GM12878 (cell line): ENCODE measurements around the gene DLX5. TPM values are rescaled to one million over a fixed set of nuclear protein-coding genes. Genes with fewer than 3 reads are reported as not detected.

Source experiments
- ATAC-seq: fragments of 200-7000 bp; cut with Tn5 transposase; 3 replicates; pipeline ENCODE4 v1.9.1; 2020; ENCODE audit warnings: mild to moderate bottlenecking, moderate library complexity
- BruUV-seq: library from RNA; stranded (reverse); fragments of 400-500 nt; replicated peaks from 2 replicates; lab custom pipeline; 2021; lab: Mats Ljungman, UMichigan
- CTCF ChIA-PET: fragments of 300-600 bp; sonication (Branson Sonifier 250); formaldehyde crosslinking; extraction: SDS; loops from one replicate; lab custom pipeline; 2021; ENCODE audit warnings: inconsistent platforms; lab: Yijun Ruan, JAX
- POLR2A ChIA-PET: fragments of 350-600 bp; formaldehyde crosslinking; extraction: SDS; loops from one replicate; lab custom pipeline; 2021; ENCODE audit warnings: inconsistent platforms; lab: Charles Lee
- RAD21 ChIA-PET: fragments of 300-600 bp; sonication (Branson Sonifier 250); formaldehyde crosslinking; loops from one replicate; lab custom pipeline; 2023; ENCODE audit warnings: antibody characterized with exemption; ENCODE audit not compliant: unreplicated experiment; lab: Charles Lee
- SMC1A ChIA-PET: fragments of 300-600 bp; sonication (Branson Sonifier 250); formaldehyde crosslinking; loops from one replicate; lab custom pipeline; 2023; ENCODE audit not compliant: unreplicated experiment, uncharacterized antibody; lab: Charles Lee
- DNase-seq: peaks from one replicate; pipeline ENCODE4 v3.0.0-alpha.2; 2011; ENCODE audit warnings: low read depth, low spot score
- FAIRE-seq: peaks from 3 replicates; lab custom pipeline; 2011; peaks lifted over from hg19 to GRCh38; lab: Jason Lieb, UNC
- H2AFZ ChIP-seq: 2 replicates; pipeline ENCODE4 v1.6.0; 2011; ENCODE audit warnings: low read depth, low read length, control low read depth; ENCODE audit not compliant: control insufficient read depth
- H3K27ac ChIP-seq: 2 replicates; pipeline ENCODE4 v1.5.1; 2011; ENCODE audit warnings: control low read depth; ENCODE audit not compliant: control insufficient read depth, insufficient read depth
- H3K27me3 ChIP-seq, 2 experiments: replicated peaks in 1 of 2; 2 replicates each; pipeline versions ENCODE4 v1.6.0 to v1.6.1; 2011; ENCODE audit warnings: low read length in 1 of 2; ENCODE audit not compliant: control insufficient read depth in 2 of 2, insufficient read depth in 2 of 2
- H3K36me3 ChIP-seq, 2 experiments: 2 replicates each; pipeline ENCODE4 v1.5.1; 2011; ENCODE audit warnings: low read length in 1 of 2; ENCODE audit not compliant: control insufficient read depth in 2 of 2, insufficient read depth in 2 of 2
- H3K4me1 ChIP-seq: 2 replicates; pipeline ENCODE4 v1.6.1; 2011; ENCODE audit warnings: mild to moderate bottlenecking, low read length, moderate library complexity, mixed read lengths; ENCODE audit not compliant: control insufficient read depth, insufficient read depth
- H3K4me2 ChIP-seq: 2 replicates; pipeline ENCODE4 v1.6.0; 2011; ENCODE audit warnings: control low read depth; ENCODE audit not compliant: control insufficient read depth, insufficient read depth
- H3K4me3 ChIP-seq: fragments of 200-600 bp; sonication (generic); 2 replicates; pipeline ENCODE4 v1.5.1; 2016
- H3K79me2 ChIP-seq: 2 replicates; pipeline ENCODE4 v1.6.0; 2011; ENCODE audit warnings: low read length; ENCODE audit not compliant: control insufficient read depth, insufficient read depth
- H3K9ac ChIP-seq: 2 replicates; pipeline ENCODE4 v1.8.0; 2011; ENCODE audit warnings: low read length, control low read depth, mixed read lengths; ENCODE audit not compliant: control insufficient read depth, insufficient read depth
- H3K9me3 ChIP-seq: replicated peaks from 3 replicates; pipeline ENCODE4 v1.5.1; 2011; ENCODE audit warnings: mild to moderate bottlenecking, low read length; ENCODE audit not compliant: control insufficient read depth, insufficient read depth
- H4K20me1 ChIP-seq: 2 replicates; pipeline ENCODE4 v1.6.0; 2011; ENCODE audit not compliant: control insufficient read depth, insufficient read depth
- BMI1 ChIP-seq: fragments of 450-650 bp; IDR thresholded peaks from 2 replicates; pipeline ENCODE4 v1.6.1; 2016; ENCODE audit warnings: mild to moderate bottlenecking, moderate library complexity, borderline replicate concordance
- BRCA1 ChIP-seq: IDR thresholded peaks from 2 replicates; pipeline ENCODE4 v1.6.1; 2011; ENCODE audit warnings: low read depth, low read length, improper control_type of control experiment
- ESRRA ChIP-seq: IDR thresholded peaks from 2 replicates; pipeline ENCODE4 v1.6.1; 2012; ENCODE audit warnings: mild to moderate bottlenecking, low read length, improper control_type of control experiment
- HDAC2 ChIP-seq: fragments of 200-600 bp; sonication (generic); IDR thresholded peaks from 2 replicates; pipeline ENCODE4 v1.6.1; 2017
- NFYA ChIP-seq: IDR thresholded peaks from 2 replicates; pipeline ENCODE4 v1.6.1; 2011; ENCODE audit warnings: low read depth, mild to moderate bottlenecking, low read length, improper control_type of control experiment, borderline replicate concordance
- PAX8 ChIP-seq: fragments of 450-650 bp; IDR thresholded peaks from 2 replicates; pipeline ENCODE4 v1.6.1; 2017; ENCODE audit warnings: mild to moderate bottlenecking, moderate library complexity
- SIN3A ChIP-seq: IDR thresholded peaks from 2 replicates; pipeline ENCODE4 v1.6.1; 2012; ENCODE audit warnings: low read depth, low read length, improper control_type of control experiment
- SPI1 ChIP-seq: IDR thresholded peaks from 2 replicates; pipeline ENCODE4 v1.6.1; 2011; ENCODE audit warnings: low read depth, mild to moderate bottlenecking, low read length, moderate library complexity, borderline replicate concordance; ENCODE audit not compliant: insufficient read depth
- TAF1 ChIP-seq: IDR thresholded peaks from 2 replicates; pipeline ENCODE4 v1.6.1; 2011; ENCODE audit warnings: mild to moderate bottlenecking, low read depth, low read length, borderline replicate concordance
- YBX1 ChIP-seq: fragments of 450-650 bp; IDR thresholded peaks from 2 replicates; pipeline ENCODE4 v1.6.1; 2016; ENCODE audit warnings: antibody characterized with exemption
- ZBTB11 ChIP-seq: fragments of 450-650 bp; formaldehyde crosslinking; IDR thresholded peaks from 2 replicates; pipeline ENCODE4 v1.5.0; 2022; ENCODE audit warnings: mild to moderate bottlenecking, missing genetic modification characterization
- ZBTB40 ChIP-seq: fragments of 450-650 bp; IDR thresholded peaks from 2 replicates; pipeline ENCODE4 v1.6.1; 2016; ENCODE audit warnings: mild to moderate bottlenecking, moderate library complexity, borderline replicate concordance
- WGBS: methylation state at CpG from one replicate; pipeline ENCODE4 v1.1.6; 2016; ENCODE audit warnings: low lambda C conversion rate; ENCODE audit not compliant: insufficient replicate concordance, insufficient coverage; ENCODE audit errors: missing lambda C conversion rate; 5-methylcytosine and 5-hydroxymethylcytosine counted together
- in situ Hi-C: fragments of 300-500 bp; cut with MboI; formaldehyde crosslinking; loops from 9 replicates; pipeline ENCODE4 v1.14.3; 2018; ENCODE audit warnings: mixed read lengths
- intact Hi-C: fragments of 100-400 bp; cut with micrococcal nuclease; formaldehyde crosslinking; loops from one replicate; pipeline ENCODE4 v1.14.2; 2022; ENCODE audit not compliant: unreplicated experiment
- polyA plus RNA-seq, 11 experiments: library from polyadenylated mRNA; depleted of rRNA in 4 of 11; unstranded in 6 of 11; stranded (reverse) in 5 of 11; fragments of >200 nt; fragmentation: Nextera tagmentation in 4 of 11; fragmentation: Illumina TruSeq in 1 of 11; extraction: Ambion mirVana in 4 of 11; extraction: Trizol in 1 of 11; gene quantifications; 1 replicate in 1 of 11; 2 replicates in 10 of 11; pipeline versions ENCODE4 v1.2.1 to v1.2.3, GENCODE V29; 2011 to 2016; ENCODE audit warnings: inconsistent platforms in 2 of 11, missing spikeins in 2 of 11, low read depth in 1 of 11
- total RNA-seq, 4 experiments: library from RNA; depleted of rRNA in 3 of 4; stranded (reverse); fragments of >200 nt in 3 of 4; fragmentation: Illumina TruSeq in 1 of 4; extraction: Trizol in 1 of 4; gene quantifications; 2 replicates each; pipeline versions ENCODE4 v1.2.1 to v1.2.3, GENCODE V29; 2013 to 2021

The DLX5 gene
- total and polyA plus RNA-seq, 10 of the 15 experiments (the other 5 are each of a cell fraction or from before 2014, with no cell fraction given) = not detected

DNA sequence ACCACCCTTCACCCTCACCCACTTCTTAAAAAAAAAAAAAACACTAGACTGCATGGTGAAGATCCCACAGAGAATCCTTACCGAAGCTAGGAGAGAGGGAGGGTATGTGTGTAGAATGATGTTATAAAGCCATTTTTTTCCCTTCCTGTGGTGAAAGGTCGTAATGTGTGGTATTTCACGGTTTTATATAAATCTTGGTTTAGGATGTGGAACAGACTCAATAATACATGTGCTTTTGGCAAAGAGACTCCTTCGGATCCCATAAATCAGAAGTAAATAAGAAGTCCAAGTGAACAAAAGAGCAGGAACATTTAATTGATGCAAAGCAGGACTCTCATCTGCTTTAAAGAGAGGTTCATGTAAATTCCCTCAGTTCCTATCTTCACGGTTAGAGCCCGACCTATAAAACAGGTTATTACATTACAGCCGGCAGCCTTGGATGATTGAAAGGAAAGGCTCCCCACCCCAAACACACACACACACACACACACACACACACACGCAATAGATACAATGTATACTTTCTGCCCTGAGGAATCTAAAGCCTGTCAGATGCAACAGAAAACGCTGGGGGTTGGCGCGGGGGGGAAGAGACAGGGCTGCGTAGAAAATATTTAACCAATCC is 8.8 kb downstream of the DLX5 start:
- Histone ChIP-seq H3K4me2 (no peak overlapping the region), H3K27me3 (peaks cover 17 to 28% of the 10 kb centered on the region in 2 experiments), H3K9me3 (no peaks in the 10 kb centered on the region), H3K4me3 (no peak overlapping the region), H3K9ac (no peak overlapping the region), H3K27ac (no peak overlapping the region), H4K20me1 (no peaks in the 10 kb centered on the region), H3K36me3 (no peaks in the 10 kb centered on the region), H2AFZ (no peak overlapping the region), H3K79me2 (no peaks in the 10 kb centered on the region), H3K4me1 (no peaks in the 10 kb centered on the region)
- ChIA-PET RAD21 (interaction anchor here (1.1 kb wide), 1 partner anchor 12 kb away, joined by 3 read pairs; no protein-coding TSS in a partner anchor), SMC1A (interaction anchor here (0.6 to 0.8 kb wide), 3 partner anchors 11 to 405 kb away, joined by 3 to 5 read pairs (median 3); no protein-coding TSS in a partner anchor), CTCF (interaction anchor here (1.9 kb wide), 1 partner anchor 12 kb away, joined by 5 read pairs; no protein-coding TSS in a partner anchor), POLR2A (no interaction called here)
- TF ChIP-seq BRCA1 (no peak), NFYA (no peak), HDAC2 (no peak), BMI1 (no peak), ZBTB40 (no peak), ESRRA (no peak), SPI1 (no peak), SIN3A (no peak), ZBTB11 (no peak), PAX8 (no peak), YBX1 (no peak), TAF1 (no peak)
- intact Hi-C loops (no loop called here), in situ Hi-C loops (no loop called here)
- FAIRE-seq = no peak
- no peak for ATAC-seq
- 9% methylated on average over 12 of the region's 12 CpGs for WGBS
- BruUV-seq = no TSS peak
- DNase-seq = no peak
